Activated CD4-positive, alpha-beta T cell treated with anti-CD3 and anti-CD28 coated beads for 48 hours (primary cell): ENCODE measurements around the gene SLC66A2.
"Not testable (repeated sequence)": the region's sequence is repeated elsewhere in the genome, so short reads cannot be mapped to it uniquely, and the experiment has no call there.

Experiments
- DNase-seq: peaks from one replicate; pipeline ENCODE4 v3.0.0-alpha.2; 2020

The SLC66A2 gene

DNA sequence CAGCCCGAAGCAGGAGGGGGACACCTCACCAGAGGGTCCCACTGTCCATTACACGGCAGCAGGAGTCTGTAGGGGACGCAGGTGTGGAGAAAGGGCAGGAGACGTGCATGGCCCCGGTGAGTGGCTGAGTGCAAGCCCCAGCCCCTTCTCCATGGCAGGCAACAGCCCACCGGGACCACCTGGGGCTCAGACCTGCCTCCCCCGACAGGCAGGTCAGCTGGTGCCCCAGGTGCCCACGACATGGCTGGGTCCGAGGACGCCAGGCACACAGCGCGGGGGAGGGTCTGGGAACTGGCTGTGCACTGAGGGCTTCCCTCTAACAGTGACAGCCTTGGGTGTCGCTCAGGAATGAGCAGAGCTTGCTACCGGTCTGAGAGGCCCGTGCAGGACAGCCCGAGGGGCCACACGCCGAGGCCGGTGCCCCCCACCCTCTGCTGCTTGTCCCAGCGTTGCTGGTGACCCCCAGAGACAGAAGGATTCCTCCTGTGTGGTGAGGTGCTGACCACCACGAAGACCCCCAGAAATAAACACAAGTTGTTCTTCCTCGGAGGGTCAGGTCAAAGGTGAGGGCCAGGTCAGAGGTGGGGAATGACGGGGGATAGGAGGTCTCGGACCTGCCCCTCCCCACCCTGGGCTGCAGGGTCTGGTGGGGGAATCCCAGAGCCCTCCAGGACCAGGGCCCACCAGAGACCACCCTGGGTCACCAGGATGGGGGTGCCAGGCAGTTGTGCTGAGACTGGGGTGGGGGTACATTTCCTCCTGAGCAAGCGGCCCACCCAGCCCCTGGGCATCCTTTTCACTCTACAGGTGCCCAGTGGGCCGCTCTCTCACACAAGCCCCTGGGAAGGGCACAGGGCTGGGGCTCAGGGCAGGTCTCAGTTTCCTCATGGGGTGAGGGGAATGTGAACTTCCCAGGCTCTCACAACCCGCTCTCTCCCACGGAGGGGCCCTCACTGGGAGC is 50.6 kb downstream of the SLC66A2 start:
- no peak for DNase-seq

DNA sequence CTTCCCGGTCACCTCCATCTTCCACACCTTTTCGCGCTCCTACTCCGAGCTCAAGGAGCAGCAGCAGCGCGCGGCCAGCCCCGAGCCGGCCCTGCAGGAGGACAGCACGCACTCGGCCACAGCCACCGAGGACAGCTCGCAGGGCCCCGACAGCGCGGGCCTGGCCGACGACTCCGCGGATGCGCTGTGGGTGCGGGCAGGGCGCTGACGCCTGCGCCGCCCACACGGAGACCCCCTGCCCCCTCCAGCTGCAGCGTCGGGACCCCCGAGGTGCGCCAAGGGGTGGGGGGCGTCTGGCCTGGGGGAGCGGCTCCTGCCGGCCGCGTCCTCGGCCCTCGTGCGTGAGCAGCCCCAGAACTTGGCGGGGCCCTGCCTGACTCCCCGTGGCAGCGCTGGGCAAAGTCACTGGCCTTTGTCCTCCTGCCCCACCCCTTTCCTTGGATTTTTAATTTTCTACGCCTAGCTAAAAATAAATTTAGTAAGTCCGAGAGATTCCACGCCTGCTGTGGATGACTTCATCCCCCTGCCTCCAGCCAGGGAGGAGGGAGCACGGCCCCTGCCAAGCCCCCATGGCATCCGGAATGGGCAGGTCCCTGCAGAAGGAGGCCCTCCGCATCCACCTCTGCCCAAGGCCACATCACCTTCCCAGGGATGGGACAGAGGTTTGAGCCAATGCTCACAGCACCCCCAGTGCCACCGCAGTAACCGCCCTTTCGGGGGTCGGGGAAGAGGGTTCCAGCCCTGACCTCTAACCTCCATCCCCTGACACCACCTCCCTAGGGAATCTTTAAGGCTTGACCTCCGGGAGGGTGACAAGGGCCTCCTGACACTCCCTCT is 51.6 kb downstream of the SLC66A2 start:
- no peak for DNase-seq

DNA sequence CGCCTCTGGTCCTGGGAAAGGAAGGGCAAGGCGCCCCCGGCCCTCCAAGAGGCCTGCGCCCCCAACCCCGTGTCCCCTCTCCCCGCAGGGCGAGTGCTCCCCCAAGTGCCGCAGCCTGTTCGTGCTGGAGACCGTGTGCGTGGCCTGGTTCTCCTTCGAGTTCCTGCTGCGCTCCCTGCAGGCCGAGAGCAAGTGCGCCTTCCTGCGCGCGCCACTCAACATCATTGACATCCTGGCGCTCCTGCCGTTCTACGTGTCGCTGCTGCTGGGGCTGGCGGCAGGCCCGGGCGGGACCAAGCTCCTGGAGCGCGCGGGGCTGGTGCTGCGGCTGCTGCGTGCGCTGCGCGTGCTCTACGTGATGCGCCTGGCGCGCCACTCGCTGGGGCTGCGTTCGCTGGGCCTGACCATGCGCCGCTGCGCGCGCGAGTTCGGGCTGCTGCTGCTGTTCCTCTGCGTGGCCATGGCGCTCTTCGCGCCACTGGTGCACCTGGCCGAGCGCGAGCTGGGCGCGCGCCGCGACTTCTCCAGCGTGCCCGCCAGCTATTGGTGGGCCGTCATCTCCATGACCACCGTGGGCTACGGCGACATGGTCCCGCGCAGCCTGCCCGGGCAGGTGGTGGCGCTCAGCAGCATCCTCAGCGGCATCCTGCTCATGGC is 52.4 kb downstream of the SLC66A2 start:
- DNase-seq, result no peak

DNA sequence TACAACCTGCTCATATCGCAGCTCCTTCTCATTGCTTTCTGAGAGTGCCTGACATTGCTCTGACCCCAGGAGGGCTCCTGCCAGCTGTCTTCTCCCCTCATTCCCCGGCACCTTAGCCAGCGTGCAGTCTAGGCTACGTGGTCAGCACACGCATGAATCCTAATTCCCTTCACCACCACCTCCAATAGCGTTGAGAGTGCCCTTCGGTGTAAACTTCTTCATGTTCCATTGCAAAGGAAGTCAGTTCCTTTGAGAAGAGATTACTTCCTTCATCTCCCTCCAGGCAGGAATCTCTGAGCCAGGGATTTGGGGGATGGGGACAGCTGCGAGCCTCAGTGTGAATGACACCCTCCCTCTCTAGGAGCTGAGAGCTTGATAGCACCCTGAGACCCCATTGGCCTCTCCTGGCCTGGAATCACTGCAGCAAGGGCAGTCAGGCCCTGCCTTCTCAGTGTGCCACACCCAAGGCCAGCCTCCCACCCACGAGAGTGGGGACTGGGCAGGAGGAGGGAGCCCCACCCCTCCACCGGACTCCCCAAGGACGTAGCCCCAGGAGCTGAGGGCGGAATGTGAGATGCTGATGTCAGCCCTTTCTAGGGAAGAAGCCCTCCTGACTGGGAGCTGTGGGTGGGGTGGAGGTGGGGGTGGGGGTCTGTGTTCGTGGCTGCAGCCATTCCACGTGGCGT is 53.4 kb downstream of the SLC66A2 start:
- no peak for DNase-seq

DNA sequence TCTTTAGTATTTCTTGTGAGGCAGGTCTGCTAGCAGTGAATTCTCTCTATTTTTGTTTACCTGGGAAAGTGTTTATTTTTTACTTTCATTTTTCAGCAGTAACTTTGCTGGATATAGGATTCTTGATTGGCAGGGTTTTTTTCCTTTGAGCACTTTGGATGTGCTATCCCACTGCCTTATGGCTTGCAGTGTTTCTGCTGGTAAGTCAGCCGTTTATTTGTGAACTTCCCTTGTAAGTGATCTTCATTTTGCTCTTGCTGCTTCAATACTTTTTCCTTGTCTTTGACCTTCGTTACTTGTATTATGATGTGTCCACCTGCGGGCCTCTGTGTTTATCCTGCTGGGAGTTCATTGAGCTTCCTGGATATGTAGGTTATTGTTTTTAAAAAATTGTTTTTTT is 54.7 kb downstream of the SLC66A2 start:
- no peak for DNase-seq

DNA sequence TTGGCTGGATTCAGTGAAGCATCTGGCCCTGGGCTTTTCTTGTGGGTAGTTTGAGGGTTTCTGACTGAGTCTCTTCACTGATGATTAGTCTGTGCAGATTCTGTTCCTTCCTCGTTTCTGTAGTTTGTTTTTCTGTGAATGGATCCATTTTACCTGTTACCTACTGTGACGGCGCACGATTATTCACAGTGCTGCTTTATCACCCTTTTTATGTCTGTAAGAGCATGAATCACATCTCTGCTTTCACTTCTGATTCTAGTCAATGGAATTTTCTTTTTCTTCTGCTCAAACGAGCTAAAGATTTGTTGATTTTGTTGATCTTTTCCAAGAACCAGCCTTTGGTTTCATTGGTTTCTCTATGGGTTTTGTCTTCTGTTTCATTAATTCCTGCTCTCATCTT is 60.8 kb downstream of the SLC66A2 start:
- DNase-seq, result peak; percentile 49

DNA sequence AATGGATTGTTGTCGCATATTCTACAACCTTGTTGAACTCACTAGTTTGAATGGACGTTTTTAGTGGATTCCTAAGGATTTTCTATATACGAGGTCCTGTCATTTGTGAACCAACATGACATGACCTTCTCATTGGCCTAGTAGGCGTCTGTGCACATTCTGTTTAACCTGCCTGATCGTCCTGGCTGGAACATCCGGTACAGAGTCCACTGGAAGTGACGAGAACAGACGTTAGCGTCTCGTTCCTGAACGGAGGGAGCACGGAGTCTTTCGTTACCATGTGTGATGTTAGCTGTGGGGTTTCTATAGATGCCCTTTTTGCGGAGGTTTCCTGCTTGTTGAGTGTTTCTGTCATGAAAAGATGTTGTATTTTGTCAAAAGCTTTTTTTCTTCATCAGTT is 61.9 kb downstream of the SLC66A2 start:
- DNase-seq, result no peak

DNA sequence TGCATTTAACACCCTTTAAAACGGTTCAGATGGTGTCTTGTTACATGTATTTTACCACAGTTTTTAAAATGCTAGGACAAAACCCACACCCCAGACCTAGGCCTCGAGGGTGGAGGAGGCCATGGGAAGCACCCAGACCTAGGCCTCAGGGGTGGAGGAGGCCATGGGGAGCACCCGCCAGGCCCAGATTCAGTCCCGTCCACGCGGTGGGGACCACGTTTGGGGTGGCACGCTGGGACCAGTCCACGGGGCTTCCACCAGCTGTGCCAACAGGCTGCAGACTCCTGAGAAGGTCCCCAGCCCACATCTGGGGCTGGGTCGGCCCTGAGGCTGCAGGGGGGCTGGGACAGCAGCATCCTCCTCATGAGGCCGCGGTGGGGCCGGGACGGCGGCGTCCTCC is 63.4 kb downstream of the SLC66A2 start:
- DNase-seq, result no peak

DNA sequence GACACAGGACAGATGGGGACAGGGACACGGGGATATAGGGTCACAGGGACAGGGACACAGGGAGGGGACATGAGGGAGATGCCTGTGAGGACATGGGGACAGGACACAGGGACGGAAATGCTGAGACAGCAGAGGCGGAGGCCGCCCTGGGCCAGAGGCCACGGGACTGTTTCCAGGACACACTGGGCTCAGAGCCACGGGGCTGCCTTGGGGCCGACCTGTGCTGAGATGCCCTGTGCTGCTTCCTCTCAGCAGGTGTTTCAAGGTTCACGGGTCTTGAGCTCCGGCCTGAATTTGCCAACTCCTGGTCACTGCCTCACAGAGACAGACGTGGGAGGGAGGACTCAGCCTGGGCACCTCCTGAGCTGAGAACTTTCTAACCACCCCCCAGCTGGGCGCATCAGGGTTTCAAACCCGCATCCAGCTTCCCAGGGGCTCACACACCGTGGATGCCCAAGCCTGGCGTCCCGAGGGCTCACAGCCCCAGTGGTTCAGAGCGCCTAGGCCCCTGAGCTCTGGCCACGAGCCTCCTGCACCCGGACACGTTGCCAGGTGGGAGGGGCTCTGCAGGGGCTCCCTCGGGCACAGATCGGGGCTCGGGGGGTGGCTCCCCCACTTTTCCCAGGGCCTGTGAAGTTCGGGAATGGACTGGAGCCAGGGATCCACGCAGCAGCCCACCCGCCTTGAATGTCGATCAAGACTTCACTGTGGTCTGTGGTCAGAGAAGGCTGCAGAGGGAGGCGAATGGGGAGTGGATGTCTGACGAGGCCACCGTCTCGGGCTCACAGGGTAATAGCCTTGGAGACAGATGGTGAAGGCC is 64.1 kb downstream of the SLC66A2 start:
- DNase-seq, result no peak

DNA sequence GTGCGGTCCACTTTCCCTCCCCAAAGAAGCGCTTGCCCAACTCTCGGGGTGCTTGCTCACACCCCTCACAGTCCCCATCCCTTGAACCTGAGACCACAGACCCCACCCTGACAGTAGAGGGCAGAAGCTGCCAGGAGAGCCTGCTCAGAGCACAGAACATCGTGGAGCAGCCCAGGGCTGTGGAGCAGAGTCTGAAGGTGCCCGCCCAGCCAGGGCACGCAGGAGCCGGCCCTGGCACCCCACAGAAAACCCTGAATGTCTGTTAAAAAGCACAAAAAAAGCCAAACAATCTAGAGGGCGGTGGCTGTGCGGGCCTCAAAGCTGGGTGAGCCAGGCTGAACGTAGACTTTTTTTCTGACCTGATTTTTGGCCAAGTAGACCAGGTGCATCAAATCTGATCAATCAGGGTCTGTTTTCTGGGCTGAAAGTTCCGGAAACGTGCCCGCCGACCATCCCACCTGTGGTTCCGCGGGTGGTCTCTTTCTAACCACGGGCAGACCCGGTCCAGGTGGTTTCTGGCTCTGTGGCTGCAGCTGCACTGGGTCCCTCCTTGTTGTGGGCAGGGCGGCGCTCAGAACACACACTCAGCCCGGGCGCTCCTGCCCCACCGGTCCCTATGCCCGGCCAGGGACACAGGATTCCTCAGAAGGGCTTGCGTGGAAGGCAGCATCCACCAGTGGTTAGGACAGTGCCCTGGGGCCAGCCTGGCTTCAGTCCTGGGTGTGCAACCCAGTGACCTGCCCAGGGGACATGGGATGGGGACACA is 66.3 kb downstream of the SLC66A2 start:
- no peak for DNase-seq

DNA sequence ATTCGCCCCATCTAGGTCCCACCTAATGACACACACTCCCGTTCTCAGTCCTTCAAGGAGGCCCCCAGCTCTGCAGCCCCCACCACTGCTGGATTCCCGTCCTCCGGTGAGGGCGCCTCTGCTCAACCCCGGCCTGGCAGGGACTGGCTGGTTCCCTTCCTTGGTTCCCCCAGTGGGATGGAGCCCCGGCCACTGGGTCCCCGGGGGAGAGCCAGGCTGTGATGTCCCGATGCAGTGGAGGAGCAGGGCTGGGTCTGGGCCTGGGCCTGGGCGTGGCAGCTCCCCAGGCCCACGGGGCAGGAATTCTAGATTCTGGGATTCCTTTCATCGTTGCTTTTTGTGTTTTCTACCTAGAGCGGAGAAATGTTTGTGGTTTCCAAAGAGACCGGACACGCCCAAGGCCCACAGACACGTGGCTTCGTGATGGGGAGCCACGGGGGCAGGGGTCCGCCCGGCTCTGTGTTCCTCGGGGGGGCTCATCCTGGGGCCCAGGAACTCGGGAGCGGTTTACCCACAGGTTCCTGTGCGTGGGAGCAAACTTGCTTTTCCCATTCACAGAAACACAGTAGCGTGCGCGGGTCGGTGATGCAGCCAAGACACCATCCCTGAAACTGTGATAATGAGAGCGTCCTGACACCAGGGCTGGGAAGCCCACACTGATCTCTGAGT is 67.0 kb downstream of the SLC66A2 start:
- no peak for DNase-seq

DNA sequence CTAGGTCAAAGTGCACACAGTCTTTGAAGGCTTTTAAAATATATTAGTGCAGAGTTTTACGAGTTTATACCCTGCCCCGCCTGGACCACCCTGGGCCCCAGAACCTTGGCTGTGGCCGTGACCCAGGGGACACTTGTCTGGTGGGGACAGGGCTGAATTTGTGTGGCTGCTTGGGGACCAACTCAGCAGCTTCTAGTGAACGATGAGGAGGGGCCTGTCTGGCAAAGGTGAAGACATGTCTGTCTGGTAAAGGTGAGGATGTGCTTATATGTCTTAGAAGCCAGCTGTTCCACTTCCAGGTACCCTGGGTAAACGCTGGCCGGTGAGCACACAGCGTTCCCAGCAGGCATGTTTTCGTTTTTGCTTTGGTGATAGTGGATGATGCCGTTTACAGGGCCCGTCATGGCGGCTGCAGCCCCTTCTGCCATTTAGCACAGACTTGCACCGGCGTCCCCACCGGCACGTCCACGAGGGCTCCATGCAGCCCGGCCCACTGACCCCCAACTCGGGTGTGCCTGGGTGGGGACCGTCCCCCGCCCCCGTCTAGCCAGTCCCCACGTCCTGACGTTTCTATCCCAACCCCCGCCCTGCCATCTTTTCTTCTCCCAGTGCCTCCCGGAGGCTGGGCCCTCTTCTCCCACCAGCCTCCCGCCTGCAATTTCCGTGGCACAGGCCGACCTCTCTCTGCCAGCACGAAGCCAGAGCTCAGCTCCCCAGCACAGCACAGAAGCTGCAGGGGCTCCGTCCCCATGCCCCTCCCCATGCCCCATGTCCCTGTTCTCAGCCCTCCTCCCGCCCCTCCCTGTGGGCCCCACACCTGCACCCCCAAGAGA is 67.8 kb downstream of the SLC66A2 start:
- DNase-seq, result no peak

DNA sequence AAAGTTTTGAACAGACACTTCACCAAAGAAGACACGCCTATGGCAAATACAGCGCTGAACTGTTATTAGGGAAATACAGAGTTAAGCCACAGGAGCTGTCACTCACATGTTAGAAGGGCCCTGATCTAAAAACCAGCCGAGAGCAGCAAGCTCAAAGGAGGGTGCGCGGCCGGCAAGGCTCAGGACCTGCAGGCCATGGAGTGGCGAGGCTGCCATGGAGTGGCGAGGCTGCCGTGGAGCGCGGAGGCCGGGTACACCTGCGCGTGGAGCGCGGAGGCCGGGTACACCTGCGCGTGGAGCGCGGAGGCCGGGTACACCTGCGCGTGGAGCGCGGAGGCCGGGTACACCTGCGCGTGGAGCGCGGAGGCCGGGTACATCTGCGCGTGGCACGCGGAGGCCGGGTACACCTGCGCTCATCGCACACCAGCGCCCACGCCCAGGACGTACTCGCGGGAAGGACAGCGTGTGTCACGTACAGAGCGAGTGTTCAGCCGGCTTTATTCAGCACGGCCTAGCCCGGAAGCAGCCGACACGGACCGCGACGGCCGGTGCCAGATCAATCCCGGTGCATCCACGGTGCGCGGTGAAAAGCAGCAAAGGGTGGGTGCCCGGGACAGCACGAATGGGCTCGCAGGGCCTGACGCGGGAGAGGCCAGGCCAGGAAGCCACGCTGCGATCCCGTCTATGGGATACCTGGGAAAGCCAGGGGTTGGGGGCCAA is 68.8 kb downstream of the SLC66A2 start:
- no peak for DNase-seq

DNA sequence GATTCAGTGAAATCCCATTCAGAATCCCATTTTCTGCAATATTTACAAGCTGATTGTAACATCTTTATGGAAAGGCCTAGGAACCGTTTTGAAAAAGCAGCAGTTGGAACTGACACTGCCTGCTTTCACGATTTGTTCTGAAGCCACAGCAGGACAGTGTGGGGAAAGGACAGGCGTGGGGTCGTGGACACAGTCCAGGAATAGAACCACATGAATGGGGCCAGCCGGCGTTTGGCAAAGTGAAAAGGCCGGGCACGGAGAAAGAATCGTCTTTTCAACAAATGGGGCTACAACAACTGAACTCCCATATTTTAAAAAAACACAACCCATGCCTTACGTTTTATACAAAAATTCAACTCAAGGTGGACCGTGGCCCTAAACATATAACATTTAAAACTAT is 69.8 kb downstream of the SLC66A2 start:
- no peak for DNase-seq

DNA sequence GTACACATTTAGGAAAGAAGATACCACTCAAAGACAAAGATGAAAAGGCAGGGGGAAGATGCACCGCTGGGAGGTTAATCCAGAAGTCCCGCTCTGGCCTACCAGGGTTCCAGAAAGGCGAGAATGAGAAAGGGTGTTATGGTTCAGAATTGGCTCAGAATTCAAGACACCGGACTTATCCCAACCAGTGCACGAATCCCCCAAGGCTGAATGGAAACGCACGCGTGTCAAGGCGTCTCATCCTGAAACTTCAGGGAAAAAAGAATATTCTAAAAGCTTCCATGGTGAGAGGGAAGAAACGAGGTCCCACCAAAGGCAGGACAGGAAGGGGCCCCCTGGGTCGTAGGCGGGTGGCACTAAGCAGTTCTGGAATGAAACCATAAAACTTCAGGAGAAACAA is 71.9 kb downstream of the SLC66A2 start:
- no peak for DNase-seq

DNA sequence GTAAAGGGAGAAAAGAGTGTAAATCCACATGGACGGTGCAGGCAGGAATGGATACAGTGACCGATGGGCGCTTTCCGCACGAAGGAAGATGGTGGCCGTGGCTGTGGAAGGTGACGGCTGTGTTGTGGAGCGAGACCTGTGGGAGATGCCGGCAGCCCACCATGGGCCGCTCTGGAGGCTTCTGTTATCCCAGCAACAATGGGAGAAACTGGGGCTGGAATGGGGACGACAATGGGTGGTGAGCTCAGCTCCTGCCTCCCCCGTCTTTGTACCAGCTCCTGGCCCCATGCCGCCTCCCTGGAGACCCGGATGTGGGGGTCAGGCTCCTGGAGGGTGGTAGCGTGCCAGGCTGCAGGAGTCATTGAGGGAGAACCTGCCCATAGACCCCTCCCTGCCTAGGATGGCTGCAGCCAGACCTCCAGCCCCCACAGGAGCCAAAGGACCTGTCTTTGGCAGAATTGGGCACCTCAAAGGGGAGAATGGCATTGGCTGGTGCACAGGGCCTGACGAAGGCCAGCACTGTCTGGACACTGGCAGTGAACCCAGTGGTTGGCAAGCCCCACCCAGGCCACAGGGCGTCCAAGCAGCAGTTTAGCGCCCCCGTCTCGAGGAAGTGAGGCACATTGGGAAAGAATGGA is 72.6 kb downstream of the SLC66A2 start:
- no peak for DNase-seq

DNA sequence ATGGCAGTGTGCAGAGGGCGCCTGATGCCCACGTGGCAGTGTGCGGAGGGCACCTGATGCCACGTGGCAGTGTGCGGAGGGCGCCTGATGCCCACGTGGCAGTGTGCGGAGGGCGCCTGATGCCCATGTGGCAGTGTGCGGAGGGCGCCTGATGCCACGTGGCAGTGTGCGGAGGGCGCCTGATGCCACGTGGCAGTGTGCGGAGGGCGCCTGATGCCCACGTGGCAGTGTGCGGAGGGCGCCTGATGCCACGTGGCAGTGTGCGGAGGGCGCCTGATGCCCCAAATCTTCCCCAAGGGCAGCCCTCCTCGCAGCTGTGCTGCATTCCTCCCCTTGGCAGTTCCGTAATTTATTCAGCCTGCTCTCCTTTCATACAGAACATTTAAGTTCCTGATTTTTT is 73.2 kb downstream of the SLC66A2 start:
- not testable (repeated sequence) for DNase-seq
